ENCODE results near the gene PLIN5. TPM values are rescaled to one million over a fixed set of nuclear protein-coding genes. Genes with fewer than 3 reads are reported as not detected.

The PLIN5 gene
- total RNA-seq, 1 experiment from 2014 or later = 3.9 TPM

GRCh38 chr19:4491446-4491845, 43.6 kb downstream of the PLIN5 start:
- H3K23me2 ChIP-seq (ENCODE audit: insufficient read length, low read depth, low read length, poor library complexity, severe bottlenecking) = no peaks in the 10 kb centered on the region
- H2BK12ac ChIP-seq (ENCODE audit: insufficient read length, low read depth, low read length) = no peak overlapping the region
- Mint-ChIP-seq H3K36me3 (ENCODE audit: insufficient read depth in 1 of 3, low read depth in 3 of 3) (peaks cover 26 to 54% (median 43%) of the 10 kb centered on the region in 3 experiments; a peak in 6 of 7 replicates), H3K4me3 (no peak overlapping the region), H3K27me3 (ENCODE audit: low read depth) (no peaks in the 10 kb centered on the region), H3K4me1 (no peaks in the 10 kb centered on the region), H3K27ac (no peak overlapping the region), H3K9me3 (no peaks in the 10 kb centered on the region)
- no peak for TF ChIP-seq CTCF (conservative IDR thresholded peaks at IDR 0.05)
- no peak overlapping the region for H2BK20ac ChIP-seq (ENCODE audit: low read depth, low read length, poor library complexity, severe bottlenecking)
- WGBS (ENCODE audit: extremely low coverage, insufficient read length, low lambda C conversion rate) = no CpG with 5 or more reads among the region's 21 CpGs
- no peak for DNase-seq
- no peak overlapping the region for H3K4ac ChIP-seq (ENCODE audit: low read depth, low read length)
- no peak overlapping the region for H3K18ac ChIP-seq (ENCODE audit: insufficient read length, low read depth, low read length)
- H3T11ph ChIP-seq (ENCODE audit: low read length) = no peak overlapping the region
- no peak overlapping the region for H4K5ac ChIP-seq (ENCODE audit: insufficient read length, low read depth, low read length)
- H3K27me3 ChIP-seq (ENCODE audit: insufficient read depth, low read length) = no peaks in the 10 kb centered on the region
- no peak overlapping the region for H2AK5ac ChIP-seq (ENCODE audit: insufficient read length, low read length)
- no peak overlapping the region; the same call in 1 of the 2 replicates for H3K14ac ChIP-seq (ENCODE audit: insufficient read depth, low read length)
- H3K9ac ChIP-seq (ENCODE audit: extremely low read depth, insufficient read length, low read length) = no peak overlapping the region
- no peak overlapping the region for H3K27ac ChIP-seq (ENCODE audit: insufficient read length, low read depth, low read length)
- H3K23ac ChIP-seq (ENCODE audit: insufficient read length, low read depth, low read length) = no peak overlapping the region
- no peak overlapping the region for H2AFZ ChIP-seq (ENCODE audit: low read length)
- no peak overlapping the region for H4K8ac ChIP-seq (replicated peaks; ENCODE audit: insufficient read length, low read depth, low read length)
- no peak overlapping the region for H2BK120ac ChIP-seq (ENCODE audit: low read depth, low read length, poor library complexity, severe bottlenecking)
- no peak overlapping the region for H2BK5ac ChIP-seq (ENCODE audit: insufficient read length, low read length)
- H3K56ac ChIP-seq (ENCODE audit: insufficient read length, low read depth, low read length) = no peak overlapping the region
- H2BK15ac ChIP-seq (ENCODE audit: low read depth, low read length) = no peak overlapping the region
- H3K4me1 ChIP-seq (ENCODE audit: insufficient read depth, low read length) = no peaks in the 10 kb centered on the region
- H3K9me3 ChIP-seq (ENCODE audit: control insufficient read depth, low read depth, low read length) = no peaks in the 10 kb centered on the region
- H3K79me1 ChIP-seq (ENCODE audit: insufficient read depth, low read depth, low read length, poor library complexity, severe bottlenecking) = no peaks in the 10 kb centered on the region
- H3K4me2 ChIP-seq (ENCODE audit: insufficient read depth, insufficient read length, low read length) = no peak overlapping the region
- H4K91ac ChIP-seq (ENCODE audit: insufficient read length, low read depth, low read length) = no peak overlapping the region
- peaks cover 3% of the 10 kb centered on the region for H4K20me1 ChIP-seq (ENCODE audit: control insufficient read depth, insufficient read depth, insufficient read length)
- no peaks in the 10 kb centered on the region for H3K79me2 ChIP-seq (ENCODE audit: insufficient read depth, low read length)
